ENCODE measurements around the gene ZNF654. TPM values are rescaled to one million over a fixed set of nuclear protein-coding genes. Genes with fewer than 3 reads are reported as not detected.

The ZNF654 gene
- total and polyA plus RNA-seq, 9 of the 15 experiments (the other 6 are each of a cell fraction or from before 2014, with no cell fraction given), result 2.4 to 8.6 (median 5.1) TPM

- H3K4me3 ChIP-seq, result peak within 1 kb of the TSS; percentile 93
- ChIA-PET POLR2A (interaction anchor here (0.6 to 1.3 kb wide), 6 partner anchors 17 to 1430 kb away, joined by 3 to 7 read pairs (median 4); no protein-coding TSS in a partner anchor), CTCF (ENCODE audit: low intra/inter-chr PET ratio) (no interaction called here)
- no TSS peak for BruUV-seq (replicated peaks)
- H3K4me2 ChIP-seq (ENCODE audit: insufficient read depth, low read length), result peak within 1 kb of the TSS; percentile 90
- WGBS (ENCODE audit: insufficient coverage, low coverage, missing lambda C conversion rate), result under 1% methylated on average over 38 of the region's 57 CpGs
- H3K9ac ChIP-seq (ENCODE audit: insufficient read depth in 1 of 2, low read depth in 2 of 2, low read length in 2 of 2), result peak within 1 kb of the TSS; percentile 91 to 96
- H3K9me1 ChIP-seq (ENCODE audit: control insufficient read depth, insufficient read depth, low read length), result no peaks in the 10 kb centered on the region
- in situ Hi-C loops (cut with MboI), result no loop called here
- peak within 1 kb of the TSS; percentile 99 for H3K27ac ChIP-seq (ENCODE audit: extremely low read depth, low read depth, low read length)
- no peaks in the 10 kb centered on the region for H4K20me1 ChIP-seq (replicated peaks; ENCODE audit: control insufficient read depth, insufficient read depth, low read length)
- FAIRE-seq (peak; percentile 82), DNase-seq (ENCODE audit: extremely low read depth in 1 of 4, low spot score in 3 of 4) (peak; percentile 69 to 90 (median 76)), ATAC-seq (peak; percentile 91)
- peak within 1 kb of the TSS; percentile 98 for H2AFZ ChIP-seq (ENCODE audit: low read depth, low read length)
- H3K36me3 ChIP-seq (ENCODE audit: control insufficient read depth, insufficient read depth, low read length), result peaks cover 16% of the 10 kb centered on the region
- no peaks in the 10 kb centered on the region for H3K9me3 ChIP-seq (replicated peaks; ENCODE audit: control insufficient read depth, insufficient read depth, low read depth, low read length)
- intact Hi-C loops (cut with micrococcal nuclease), result loop anchor here (2.0 to 10.0 kb wide), 2 partner anchors 91 to 355 kb away; partner anchors contain the start of genes CGGBP1, HTR1F and ZNF654
- peaks cover 5 to 8% of the 10 kb centered on the region in 2 experiments; a peak in 2 of 5 replicates for H3K4me1 ChIP-seq (replicated peaks in 1 of 2; ENCODE audit: control insufficient read depth in 2 of 2, insufficient read depth in 2 of 2, low read length in 2 of 2)
- H3K27me3 ChIP-seq (ENCODE audit: control insufficient read depth in 2 of 2, insufficient read depth in 2 of 2, low read length in 2 of 2), result no peaks in the 10 kb centered on the region
- peaks cover 78% of the 10 kb centered on the region for H3K79me2 ChIP-seq (ENCODE audit: control insufficient read depth, insufficient read depth, low read length)
- TF ChIP-seq ZNF408 (CRISPR knock-in tag; IDR thresholded peaks at IDR 0.05; ENCODE audit: low read depth), result no peak
- TF ChIP-seq ZBTB33 (CRISPR knock-in tag; IDR thresholded peaks at IDR 0.05), result 0 out of 2 replicates have a peak, but pooled peaks have one; percentile 14
- peak in 1 of 2 experiments; percentile 54 for TF ChIP-seq E2F6 (IDR thresholded peaks at IDR 0.05; ENCODE audit: borderline replicate concordance in 1 of 2, extremely low read depth in 1 of 2, insufficient read depth in 1 of 2, insufficient read length in 1 of 2, low read depth in 1 of 2, low read length in 1 of 2, poor library complexity in 1 of 2, severe bottlenecking in 1 of 2)
- no peak for TF ChIP-seq ZNF830 (CRISPR knock-in tag; IDR thresholded peaks at IDR 0.05)
- TF ChIP-seq MED1 (CRISPR knock-in tag; IDR thresholded peaks at IDR 0.05; ENCODE audit: borderline replicate concordance), result no peak
- no peak for TF ChIP-seq ZNF583 (CRISPR knock-in tag; IDR thresholded peaks at IDR 0.05)
- peak; percentile 68; the same call in 1 of the 2 replicates for TF ChIP-seq ATF7 (IDR thresholded peaks at IDR 0.05)
- no peak for TF ChIP-seq E2F3 (CRISPR knock-in tag; IDR thresholded peaks at IDR 0.05)
- TF ChIP-seq BRD9 (IDR thresholded peaks at IDR 0.05; ENCODE audit: low read depth, partially characterized antibody), result no peak
- TF ChIP-seq FOXA1 (IDR thresholded peaks at IDR 0.05; ENCODE audit: borderline replicate concordance), result no peak
- TF ChIP-seq NFATC3 (IDR thresholded peaks at IDR 0.05), result no peak
- no peak for TF ChIP-seq ETS2 (tag; IDR thresholded peaks at IDR 0.05; ENCODE audit: borderline replicate concordance, poor library complexity, severe bottlenecking)
- peak; percentile 86 for TF ChIP-seq TBP (optimal IDR thresholded peaks at IDR 0.05; ENCODE audit: low read depth, low read length)
- TF ChIP-seq POLR2AphosphoS5 (IDR thresholded peaks at IDR 0.05; ENCODE audit: control insufficient read depth, insufficient read depth, low read depth, low read length), result peak; percentile 22; the same call in 1 of the 2 replicates
- TF ChIP-seq TBL1XR1 (IDR thresholded peaks at IDR 0.05; ENCODE audit: low read length in 2 of 2), result no peak
Observed at GRCh38 chr3:88149509-88150362, 90.7 kb downstream of the ZNF654 start, which contains the start of gene C3orf38. TSS of gene C3orf38 (plus strand) at chr3:88149959. CDS start at chr3:88150053, 94 bp downstream.

All from K562 (cell line).